Muscle layer of duodenum (tissue), 2 donors: ENCODE data around the gene CHMP6.
A peak's percentile ranks its signal among the peaks of the same experiment; 100 is the strongest.
"Not testable (repeated sequence)": the region's sequence is repeated elsewhere in the genome, so short reads cannot be mapped to it uniquely, and the experiment has no call there.

Experiments used
- H3K27ac ChIP-seq: one replicate; pipeline ENCODE4 v1.7.0; 2013; ENCODE audit warnings: mild to moderate bottlenecking, low read length
- H3K27me3 ChIP-seq: one replicate; pipeline ENCODE4 v1.7.0; 2013; ENCODE audit warnings: low read depth, mild to moderate bottlenecking, control low read depth, low read length
- H3K36me3 ChIP-seq, 2 donors: one replicate each; pipeline ENCODE4 v1.7.0; 2013; ENCODE audit warnings: low read length in 2 of 2, control low read depth in 1 of 2, mild to moderate bottlenecking in 1 of 2; ENCODE audit not compliant: insufficient read depth in 2 of 2, control insufficient read depth in 1 of 2
- H3K4me1 ChIP-seq, 2 donors: one replicate each; pipeline ENCODE4 v1.7.0; 2013; ENCODE audit warnings: low read length in 2 of 2, mild to moderate bottlenecking in 2 of 2, control low read depth in 1 of 2, moderate library complexity in 1 of 2; ENCODE audit not compliant: insufficient read depth in 2 of 2, control insufficient read depth in 1 of 2
- H3K4me3 ChIP-seq, 2 donors: one replicate each; pipeline ENCODE4 v1.7.0; 2013; ENCODE audit warnings: low read length in 2 of 2, low read depth in 1 of 2, mild to moderate bottlenecking in 1 of 2
- H3K9me3 ChIP-seq, 2 donors: one replicate each; pipeline ENCODE4 v1.7.0; 2013; ENCODE audit warnings: low read length in 2 of 2, control low read depth in 1 of 2, mild to moderate bottlenecking in 1 of 2; ENCODE audit not compliant: control insufficient read depth in 1 of 2
- donor health status: healthy.

CHMP6 gene

DNA sequence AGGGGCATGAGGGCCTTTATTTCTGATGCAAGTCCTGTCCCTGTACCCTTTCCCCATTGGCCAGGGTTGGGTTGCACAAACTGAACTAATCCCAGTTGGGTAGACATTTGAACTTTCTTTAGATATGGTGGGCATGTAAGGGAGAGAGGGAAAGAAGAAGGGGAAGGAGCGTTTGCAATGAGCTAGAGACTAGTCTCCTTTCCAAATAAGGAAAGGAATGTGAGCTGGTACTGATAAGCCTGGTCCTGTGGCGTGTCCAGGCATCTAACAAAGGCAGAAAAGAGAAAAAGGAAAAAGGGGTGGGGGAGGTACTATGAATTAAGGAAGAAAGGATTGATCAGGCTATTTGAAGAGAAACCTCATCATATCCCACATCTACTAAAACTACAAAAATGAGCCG is 20.3 kb downstream of the CHMP6 start:
- Histone ChIP-seq H3K4me1 (no peaks in the 10 kb centered on the region), H3K9me3 (peaks cover 0 to 6% of the 10 kb centered on the region in 2 donors), H3K36me3 (no peaks in the 10 kb centered on the region), H3K27me3 (no peaks in the 10 kb centered on the region), H3K27ac (no peak overlapping the region), H3K4me3 (no peak overlapping the region)

DNA sequence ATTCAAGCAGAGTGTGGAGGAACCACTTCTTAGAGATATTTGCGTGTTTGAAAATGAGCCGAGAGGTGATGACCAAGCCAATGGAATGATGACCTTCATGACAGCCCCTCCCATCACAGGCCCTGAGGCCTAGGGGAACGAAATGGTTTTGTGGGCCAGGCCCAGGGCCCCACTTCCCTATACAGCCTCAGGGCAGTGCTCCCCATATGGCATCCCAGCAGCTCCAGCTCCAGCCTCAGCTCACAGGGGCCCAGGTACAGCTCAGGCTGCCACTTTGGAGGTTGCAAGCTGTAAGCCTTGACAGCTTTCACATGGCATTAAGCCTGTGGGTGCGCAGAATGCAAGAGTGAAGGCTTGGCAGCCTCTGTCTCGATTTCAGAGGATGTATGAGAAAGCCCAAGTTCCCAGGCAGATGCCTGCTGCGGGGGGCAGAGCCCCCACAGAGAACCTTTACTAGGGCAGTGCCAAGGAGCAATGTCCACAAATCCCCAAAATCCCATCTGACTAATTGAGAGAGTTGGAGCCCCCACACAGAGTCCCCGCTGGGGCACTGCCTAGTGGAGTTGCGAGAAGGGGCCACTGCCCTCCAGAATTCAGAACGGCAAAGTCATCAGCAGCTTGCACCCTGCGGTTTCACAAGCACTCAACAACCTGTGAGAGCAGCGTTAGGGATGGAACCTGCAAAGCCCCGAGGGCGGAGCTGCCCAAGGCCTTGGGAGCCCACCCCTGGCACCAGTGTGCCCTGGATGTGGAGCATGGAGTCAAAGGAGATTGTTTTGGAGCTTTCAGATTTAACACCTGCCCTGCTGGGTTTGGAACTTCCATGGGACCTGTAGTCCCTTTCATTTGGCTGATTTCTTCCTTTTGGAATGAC is 21.2 kb downstream of the CHMP6 start:
- H3K4me3 ChIP-seq: no peak overlapping the region
- peaks cover 0 to 6% of the 10 kb centered on the region in 2 donors for H3K9me3 ChIP-seq
- H3K27me3 ChIP-seq: no peaks in the 10 kb centered on the region
- no peaks in the 10 kb centered on the region for H3K36me3 ChIP-seq
- H3K4me1 ChIP-seq: peaks cover 2 to 4% of the 10 kb centered on the region in 2 donors
- no peak overlapping the region for H3K27ac ChIP-seq

DNA sequence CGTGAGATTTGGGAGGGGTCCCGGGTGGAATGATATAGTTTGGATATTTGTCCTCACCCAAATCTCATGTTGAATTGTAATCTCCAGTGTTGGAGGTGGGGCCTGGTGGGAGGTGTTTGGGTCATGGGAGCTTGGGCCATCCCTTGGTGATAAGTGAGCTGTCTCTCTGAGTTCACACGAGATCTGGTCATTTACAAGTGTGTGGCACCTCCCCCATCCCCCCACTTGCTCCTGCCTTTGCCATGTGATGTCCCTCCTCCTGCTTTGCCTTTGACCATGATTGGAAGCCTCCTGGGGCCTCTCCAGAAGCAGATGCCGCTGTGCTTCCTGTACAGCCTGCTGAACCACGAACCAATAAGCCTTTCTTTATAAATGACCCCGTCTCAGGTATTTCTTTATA is 22.0 kb downstream of the CHMP6 start:
- no peaks in the 10 kb centered on the region for H3K27me3 ChIP-seq
- H3K27ac ChIP-seq: no peak overlapping the region
- H3K4me3 ChIP-seq: no peak overlapping the region
- no peaks in the 10 kb centered on the region for H3K36me3 ChIP-seq
- H3K9me3 ChIP-seq: peaks cover 0 to 6% of the 10 kb centered on the region in 2 donors
- peaks cover 4 to 6% of the 10 kb centered on the region in 2 donors for H3K4me1 ChIP-seq

DNA sequence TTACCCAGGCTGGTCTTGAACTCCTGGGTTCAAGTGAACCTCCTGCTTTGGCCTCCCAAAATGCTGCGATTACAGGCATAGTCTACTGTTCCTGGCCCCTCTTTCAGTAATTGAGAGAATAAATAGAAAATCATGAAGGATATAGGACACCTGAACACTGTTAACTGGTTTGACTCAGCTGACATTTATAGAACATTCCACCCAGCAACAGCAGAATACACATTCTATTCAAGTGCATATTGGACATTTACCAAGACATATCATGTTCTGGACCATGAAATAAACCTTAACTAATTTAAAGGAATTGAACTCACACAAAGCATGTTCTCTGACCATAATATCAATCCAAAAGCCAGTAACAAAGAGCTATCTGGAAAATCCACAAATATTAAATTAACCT is 23.5 kb downstream of the CHMP6 start:
- Histone ChIP-seq H3K36me3 (no peaks in the 10 kb centered on the region), H3K27me3 (no peaks in the 10 kb centered on the region), H3K27ac (no peak overlapping the region), H3K9me3 (peaks cover 0 to 6% of the 10 kb centered on the region in 2 donors), H3K4me1 (peaks cover 4 to 6% of the 10 kb centered on the region in 2 donors), H3K4me3 (no peak overlapping the region)

DNA sequence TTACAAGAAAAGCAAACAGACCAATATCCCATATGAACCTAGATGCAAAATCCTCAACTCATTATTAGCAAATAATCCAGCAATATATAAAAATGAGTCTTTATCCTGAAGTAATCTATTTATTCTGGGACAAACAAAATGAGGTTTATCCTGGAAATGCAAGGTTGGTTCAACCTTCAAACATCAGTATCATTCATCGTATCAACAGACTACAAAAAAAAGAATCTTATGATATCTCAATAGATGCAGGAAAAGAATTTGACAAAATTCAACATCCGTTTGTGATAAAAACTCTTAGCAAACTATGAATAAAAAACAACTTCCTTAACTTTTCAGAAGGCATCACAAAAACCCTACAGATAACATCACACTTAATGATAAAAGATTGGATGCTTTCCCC is 24.9 kb downstream of the CHMP6 start:
- H3K9me3 ChIP-seq: no peaks in the 10 kb centered on the region
- H3K27me3 ChIP-seq: no peaks in the 10 kb centered on the region
- H3K4me3 ChIP-seq: no peak overlapping the region
- H3K27ac ChIP-seq: no peak overlapping the region
- H3K36me3 ChIP-seq: no peaks in the 10 kb centered on the region
- peaks cover 4 to 20% of the 10 kb centered on the region in 2 donors for H3K4me1 ChIP-seq

DNA sequence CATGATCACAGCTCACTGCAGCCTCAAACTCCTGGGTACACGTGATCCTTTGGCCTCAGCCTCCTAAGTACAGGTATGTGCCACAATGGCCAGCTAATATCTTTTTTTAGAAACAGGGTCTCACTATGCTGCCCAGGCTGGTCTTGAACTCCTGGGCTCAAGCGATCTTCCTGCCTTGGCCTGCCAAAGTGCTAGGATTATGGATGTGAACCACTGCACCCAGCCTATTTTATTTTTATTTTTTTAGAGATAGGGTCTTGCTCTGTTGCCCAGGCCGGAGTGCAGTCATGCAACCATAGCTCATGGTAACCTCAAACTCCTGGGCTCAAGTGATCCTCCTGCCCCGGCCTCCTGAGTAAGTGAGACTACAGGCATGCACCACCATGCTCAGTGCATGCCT is 25.7 kb downstream of the CHMP6 start:
- not testable (repeated sequence) for H3K27ac ChIP-seq, H3K9me3 ChIP-seq, H3K27me3 ChIP-seq, H3K36me3 ChIP-seq, H3K4me3 ChIP-seq
- peaks cover 4 to 20% of the 10 kb centered on the region in 2 donors for H3K4me1 ChIP-seq

DNA sequence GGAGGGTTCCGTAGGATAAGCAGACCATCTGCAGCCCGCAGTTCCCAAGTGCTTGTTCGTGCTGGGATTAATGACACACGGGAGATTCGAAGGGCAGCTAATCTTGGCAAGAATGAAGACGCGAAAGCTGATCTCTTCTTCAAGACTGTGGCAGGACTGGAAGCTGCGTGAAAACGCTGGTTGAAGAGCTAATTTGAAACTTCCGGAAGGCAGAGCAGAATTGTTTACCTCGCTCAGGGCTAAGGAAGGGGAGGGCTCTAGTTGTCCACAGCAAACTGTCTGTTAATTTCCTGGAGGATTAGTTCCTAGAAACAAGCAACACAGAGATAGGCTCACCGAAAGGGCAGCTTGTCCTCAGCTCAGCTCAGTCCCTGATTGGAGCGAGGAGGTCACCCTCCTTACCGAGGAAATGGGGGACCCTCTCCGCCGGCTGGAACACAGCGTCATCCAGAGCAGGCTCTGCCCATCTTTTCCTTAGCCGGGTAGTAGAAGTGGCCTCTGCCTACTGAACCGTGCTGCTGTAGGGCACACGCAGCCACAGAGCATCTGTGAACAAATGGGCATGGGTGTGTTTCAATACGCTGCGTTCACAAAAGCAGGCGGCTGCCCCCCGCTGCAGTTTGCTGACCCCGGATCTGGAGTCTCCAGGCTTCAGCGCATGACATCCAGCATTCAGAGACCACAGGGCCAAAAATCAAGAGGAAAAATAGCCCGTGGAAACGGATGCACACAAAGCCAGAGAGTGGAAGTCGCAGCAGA is 26.6 kb downstream of the CHMP6 start:
- peak overlapping the region; percentile 45 to 71 for H3K4me3 ChIP-seq
- no peaks in the 10 kb centered on the region for H3K9me3 ChIP-seq
- H3K4me1 ChIP-seq: peaks cover 4 to 20% of the 10 kb centered on the region in 2 donors
- no peaks in the 10 kb centered on the region for H3K36me3 ChIP-seq
- peak overlapping the region; percentile 66 for H3K27ac ChIP-seq
- H3K27me3 ChIP-seq: no peaks in the 10 kb centered on the region

DNA sequence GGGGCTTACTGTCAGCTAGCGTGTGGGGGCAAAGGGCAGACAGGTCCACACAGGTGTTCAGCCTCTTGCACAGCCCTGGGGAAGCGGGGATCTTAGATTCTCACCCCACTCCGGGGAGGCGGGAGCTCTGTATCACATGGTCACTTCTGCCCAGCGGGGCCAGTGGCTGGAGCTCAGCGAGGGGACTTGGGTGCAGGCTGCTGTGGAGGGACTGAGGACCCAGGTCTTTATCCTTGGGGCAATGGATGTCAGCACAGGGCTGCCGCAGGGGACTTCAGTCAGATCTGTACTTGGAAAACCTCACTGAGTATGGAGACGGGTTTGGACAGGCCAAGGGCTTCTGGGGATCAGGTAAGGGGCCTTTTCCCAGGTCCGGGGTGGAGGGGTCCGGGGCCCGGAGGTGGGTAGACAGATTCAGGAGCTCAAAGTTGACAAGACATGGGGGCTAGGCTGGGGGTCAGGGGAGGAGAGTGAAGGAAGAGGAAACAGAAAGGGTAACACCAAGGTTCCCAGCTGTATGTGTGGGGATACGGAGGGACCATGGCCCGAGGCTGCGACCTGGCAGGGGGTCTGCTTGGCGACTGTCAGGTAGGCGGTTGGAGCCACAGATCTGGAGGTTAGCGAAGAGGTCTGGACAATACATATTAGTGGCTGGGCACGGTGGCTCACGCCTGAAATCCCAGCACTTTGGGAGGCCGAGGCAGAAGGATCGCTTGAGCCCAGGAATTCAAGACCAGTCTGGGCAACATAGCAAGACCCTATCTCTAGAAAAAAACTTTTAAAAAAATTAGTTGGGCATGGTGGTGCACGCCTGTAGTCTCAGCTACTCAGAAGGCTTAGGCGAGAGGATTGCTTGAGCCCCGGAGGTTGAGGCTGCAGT is 28.2 kb downstream of the CHMP6 start:
- H3K27ac ChIP-seq: no peak overlapping the region
- no peaks in the 10 kb centered on the region for H3K27me3 ChIP-seq
- H3K9me3 ChIP-seq: no peaks in the 10 kb centered on the region
- H3K4me3 ChIP-seq: no peak overlapping the region
- peaks cover 4 to 25% of the 10 kb centered on the region in 2 donors for H3K4me1 ChIP-seq
- no peaks in the 10 kb centered on the region for H3K36me3 ChIP-seq

DNA sequence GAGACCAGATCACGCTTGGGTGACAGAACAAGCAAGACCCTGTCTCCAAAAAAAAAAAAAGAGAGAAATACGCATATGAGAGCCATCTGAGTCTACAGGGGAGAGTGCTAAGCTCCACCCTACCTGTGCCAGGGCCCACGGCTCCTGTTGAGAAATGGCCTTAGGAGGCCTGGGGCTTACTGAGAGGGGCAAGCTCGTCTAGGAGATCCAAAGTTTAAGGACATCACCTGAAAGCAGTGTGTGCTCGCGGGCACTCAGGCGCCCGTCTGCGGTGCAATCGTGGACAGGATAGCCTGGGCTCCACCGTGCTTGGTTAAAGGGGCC is 28.8 kb downstream of the CHMP6 start:
- no peaks in the 10 kb centered on the region for H3K36me3 ChIP-seq
- no peaks in the 10 kb centered on the region for H3K9me3 ChIP-seq
- peaks cover 4 to 25% of the 10 kb centered on the region in 2 donors for H3K4me1 ChIP-seq
- H3K27ac ChIP-seq: no peak overlapping the region
- H3K4me3 ChIP-seq: no peak overlapping the region
- H3K27me3 ChIP-seq: no peaks in the 10 kb centered on the region

DNA sequence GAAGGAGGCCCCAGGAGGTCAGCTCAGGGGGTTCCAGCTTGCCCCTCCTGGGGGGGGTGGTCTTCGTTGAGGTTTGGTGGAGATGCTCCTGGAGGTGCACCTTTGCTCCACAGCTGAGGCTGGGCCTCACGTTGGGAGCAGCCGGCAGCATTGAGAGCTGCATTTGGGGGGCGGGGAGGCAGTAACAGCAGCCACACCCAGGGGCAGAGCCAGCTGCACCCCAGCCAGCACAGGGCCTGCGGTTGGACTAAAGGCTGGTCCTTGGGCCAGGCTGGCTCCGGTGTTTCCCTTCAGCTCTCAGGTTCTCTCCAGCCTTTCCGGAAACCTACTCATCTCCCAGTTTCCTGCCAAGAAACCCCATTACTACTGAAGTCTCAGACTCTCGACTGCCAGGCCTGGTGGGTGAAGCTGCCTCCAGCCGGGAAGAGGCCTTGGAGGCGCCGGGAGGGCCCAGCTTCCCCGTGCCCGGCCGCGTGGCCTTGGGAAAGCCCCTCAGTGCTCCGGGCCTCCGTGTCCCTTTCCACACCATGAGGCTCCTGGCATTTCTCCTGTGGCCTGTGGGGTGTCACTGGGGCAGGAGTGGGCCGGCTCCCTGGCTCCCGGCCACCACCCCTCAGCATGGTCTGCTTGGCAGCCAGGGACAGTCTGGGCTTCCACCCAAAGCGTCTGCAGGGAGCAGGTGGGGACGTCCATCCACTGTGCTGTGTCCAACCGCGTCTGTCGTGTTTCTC is 29.3 kb downstream of the CHMP6 start:
- H3K27ac ChIP-seq: no peak overlapping the region
- no peaks in the 10 kb centered on the region for H3K36me3 ChIP-seq

More for the DNA sequence above, 29.3 kb downstream of the CHMP6 start:
- no peaks in the 10 kb centered on the region for H3K27me3 ChIP-seq
- peaks cover 4 to 27% of the 10 kb centered on the region in 2 donors for H3K4me1 ChIP-seq
- H3K9me3 ChIP-seq: no peaks in the 10 kb centered on the region
- no peak overlapping the region for H3K4me3 ChIP-seq
